SK-N-SH (cell line): ENCODE data around the gene ZNF8. TPM values are rescaled to one million over a fixed set of nuclear protein-coding genes. Genes with fewer than 3 reads are reported as not detected.

Experiments
- CTCF ChIA-PET: fragments of 300-600, 350-600 bp; formaldehyde crosslinking; extraction: SDS; loops from one replicate; lab custom pipeline; 2021; lab: Yijun Ruan, JAX
- POLR2A ChIA-PET: fragments of 350-600 bp; sonication (Branson Sonifier 250); formaldehyde crosslinking; extraction: SDS; loops from one replicate; lab custom pipeline; 2020; ENCODE audit warnings: antibody characterized with exemption, inconsistent platforms; lab: Yijun Ruan, JAX
- DNase-seq: peaks from one replicate; pipeline ENCODE4 v3.0.0; 2012
- H2AFZ ChIP-seq: fragments of 200-600 bp; sonication (generic); 2 replicates; pipeline ENCODE4 v1.8.1; 2016; ENCODE audit warnings: antibody characterized with exemption, mild to moderate bottlenecking, low read depth
- H3F3A ChIP-seq: fragments of 200-600 bp; sonication (generic); replicated peaks from 2 replicates; pipeline ENCODE3; 2016; ENCODE audit warnings: antibody characterized with exemption, mild to moderate bottlenecking; ENCODE audit not compliant: insufficient read depth
- H3K27ac ChIP-seq, 2 experiments: fragments of 200-500 bp in 1 of 2; fragments of 200-600 bp in 1 of 2; sonication (Bioruptor generic) in 1 of 2; sonication (generic), shearing (Covaris generic) in 1 of 2; 2 replicates each; pipeline versions ENCODE4 v1.5.1 to v1.6.1; 2014 to 2016; ENCODE audit warnings: low read depth in 2 of 2, inconsistent platforms in 1 of 2, low read length in 1 of 2, mild to moderate bottlenecking in 1 of 2, mixed read lengths in 1 of 2
- H3K27me3 ChIP-seq: fragments of 200-600 bp; sonication (generic), shearing (Covaris generic); 2 replicates; pipeline ENCODE4 v1.6.1; 2016; ENCODE audit warnings: mixed run types; ENCODE audit not compliant: insufficient read depth
- H3K36me3 ChIP-seq, 2 experiments: fragments of 200-500 bp in 1 of 2; fragments of 200-600 bp in 1 of 2; sonication (Bioruptor generic) in 1 of 2; sonication (generic) in 1 of 2; replicated peaks in 1 of 2; 2 replicates each; pipeline versions ENCODE3 to v1.5.1; 2014 to 2016; ENCODE audit warnings: low read length in 1 of 2, mild to moderate bottlenecking in 1 of 2; ENCODE audit not compliant: insufficient read depth in 2 of 2, control insufficient read depth in 1 of 2
- H3K4me1 ChIP-seq, 2 experiments: fragments of 200-500 bp in 1 of 2; fragments of 200-600 bp in 1 of 2; sonication (Bioruptor generic) in 1 of 2; sonication (generic), shearing (Covaris generic) in 1 of 2; 2 replicates each; pipeline versions ENCODE4 v1.5.1 to v1.6.1; 2014 to 2016; ENCODE audit warnings: low read depth in 1 of 2, low read length in 1 of 2, mixed run types in 1 of 2; ENCODE audit not compliant: insufficient read depth in 2 of 2, control insufficient read depth in 1 of 2
- H3K4me2 ChIP-seq: fragments of 200-600 bp; sonication (generic), shearing (Covaris generic); 2 replicates; pipeline ENCODE4 v1.6.1; 2017; ENCODE audit warnings: mixed run types
- H3K4me3 ChIP-seq, 2 experiments: fragments of 200-500 bp in 1 of 2; fragments of 200-600 bp in 1 of 2; sonication (Bioruptor generic) in 1 of 2; sonication (generic), shearing (Covaris generic) in 1 of 2; 2 replicates each; pipeline versions ENCODE4 v1.5.1 to v1.8.1; 2014 to 2016; ENCODE audit warnings: low read depth in 2 of 2, inconsistent platforms in 1 of 2, low read length in 1 of 2, mild to moderate bottlenecking in 1 of 2, mixed read lengths in 1 of 2, moderate library complexity in 1 of 2
- H3K79me2 ChIP-seq: fragments of 200-600 bp; sonication (generic); 2 replicates; pipeline ENCODE4 v1.8.1; 2017; ENCODE audit warnings: mild to moderate bottlenecking; ENCODE audit not compliant: insufficient read depth
- H3K9ac ChIP-seq: fragments of 200-600 bp; sonication (generic); 2 replicates; pipeline ENCODE4 v1.6.1; 2017; ENCODE audit warnings: mixed run types
- H3K9me2 ChIP-seq: fragments of 200-600 bp; sonication (generic); 2 replicates; pipeline ENCODE4 v1.6.1; 2017; ENCODE audit warnings: mixed run types
- H3K9me3 ChIP-seq: fragments of 200-600 bp; sonication (generic); 2 replicates; pipeline ENCODE4 v1.6.1; 2017; ENCODE audit warnings: mixed run types, mild to moderate bottlenecking, moderate library complexity
- H4K20me1 ChIP-seq: fragments of 200-600 bp; sonication (generic); 2 replicates; pipeline ENCODE4 v1.6.1; 2017; ENCODE audit warnings: mild to moderate bottlenecking, mixed run types; ENCODE audit not compliant: insufficient read depth
- CHD2 ChIP-seq: fragments of 150-350 bp; IDR thresholded peaks from 2 replicates; pipeline ENCODE4 v1.6.1; 2018; ENCODE audit warnings: low read length; ENCODE audit not compliant: partially characterized antibody
- ELF1 ChIP-seq: IDR thresholded peaks from 2 replicates; pipeline ENCODE4 v1.4.0; 2012
- EP300 ChIP-seq, 2 experiments: IDR thresholded peaks; 2 replicates each; pipeline versions ENCODE4 v1.4.0 to v1.6.1; 2012; ENCODE audit warnings: borderline replicate concordance in 1 of 2, low read depth in 1 of 2, low read length in 1 of 2
- EZH2phosphoT487 ChIP-seq: fragments of 200-600 bp; sonication (generic); IDR thresholded peaks from 2 replicates; pipeline ENCODE4 v1.6.1; 2017; ENCODE audit warnings: low read depth, mixed run types, mild to moderate bottlenecking, antibody characterized with exemption, moderate library complexity, borderline replicate concordance
- FOSL2 ChIP-seq: IDR thresholded peaks from 2 replicates; pipeline ENCODE4 v1.4.0; 2012; ENCODE audit warnings: low read depth, mild to moderate bottlenecking, moderate library complexity, borderline replicate concordance
- FOXJ3 ChIP-seq: sonication (generic); formaldehyde crosslinking; IDR thresholded peaks from 2 replicates; pipeline ENCODE4 v1.5.1; 2020; ENCODE audit warnings: mild to moderate bottlenecking, missing genetic modification reagents
- FOXM1 ChIP-seq: IDR thresholded peaks from 2 replicates; pipeline ENCODE4 v1.4.0; 2012; ENCODE audit warnings: low read depth, mild to moderate bottlenecking
- GABPA ChIP-seq: IDR thresholded peaks from 2 replicates; pipeline ENCODE4 v1.4.0; 2012; ENCODE audit warnings: low read depth, mild to moderate bottlenecking
- GATA2 ChIP-seq: sonication (generic); formaldehyde crosslinking; IDR thresholded peaks from 2 replicates; pipeline ENCODE4 v1.5.0; 2020; ENCODE audit warnings: mild to moderate bottlenecking, missing genetic modification reagents
- JUND ChIP-seq: IDR thresholded peaks from 2 replicates; pipeline ENCODE4 v1.4.0; 2012
- MEF2A ChIP-seq: IDR thresholded peaks from 2 replicates; pipeline ENCODE4 v1.4.0; 2012; ENCODE audit warnings: low read depth, borderline replicate concordance
- MXI1 ChIP-seq: IDR thresholded peaks from 2 replicates; pipeline ENCODE4 v1.6.1; 2012; ENCODE audit warnings: mild to moderate bottlenecking, low read depth, low read length, improper control_type of control experiment
- NRF1 ChIP-seq: IDR thresholded peaks from 2 replicates; pipeline ENCODE4 v1.6.1; 2012; ENCODE audit warnings: low read depth, mild to moderate bottlenecking, low read length
- POLR2AphosphoS5 ChIP-seq: IDR thresholded peaks from 2 replicates; pipeline ENCODE4 v1.6.1; 2012; ENCODE audit warnings: low read depth, low read length
- RAD21 ChIP-seq: IDR thresholded peaks from 2 replicates; pipeline ENCODE4 v1.6.1; 2012; ENCODE audit warnings: mild to moderate bottlenecking, low read length
- RXRA ChIP-seq: IDR thresholded peaks from 2 replicates; pipeline ENCODE4 v1.4.0; 2012; ENCODE audit warnings: low read depth, mild to moderate bottlenecking, borderline replicate concordance
- SIN3A ChIP-seq: IDR thresholded peaks from 2 replicates; pipeline ENCODE4 v1.6.1; 2012; ENCODE audit warnings: low read depth, mild to moderate bottlenecking, low read length, moderate library complexity, borderline replicate concordance
- TAF1 ChIP-seq: IDR thresholded peaks from 2 replicates; pipeline ENCODE4 v1.6.1; 2012; ENCODE audit warnings: low read depth, mild to moderate bottlenecking, low read length, moderate library complexity, borderline replicate concordance
- TCF12 ChIP-seq: IDR thresholded peaks from 2 replicates; pipeline ENCODE4 v1.4.0; 2012
- WGBS: methylation state at CpG from one replicate; pipeline ENCODE4 v1.1.6; 2017; ENCODE audit warnings: low lambda C conversion rate; 5-methylcytosine and 5-hydroxymethylcytosine counted together
- polyA plus RNA-seq, 3 experiments: library from polyadenylated mRNA; depleted of rRNA; stranded (reverse); fragments of >200 nt; gene quantifications; 2 replicates each; pipeline ENCODE4 v1.2.3, GENCODE V29; 2012
- TF ChIP-seq, protein P1 (sequence below): IDR thresholded peaks from 2 replicates; pipeline ENCODE4 v1.4.0; 2012; ENCODE audit warnings: low read depth, borderline replicate concordance
- TF ChIP-seq, protein P2 (sequence below): fragments of 150-350 bp; IDR thresholded peaks from 2 replicates; pipeline ENCODE4 v1.6.1; 2016; ENCODE audit warnings: mild to moderate bottlenecking, low read depth, low read length
- TF ChIP-seq, protein P3 (sequence below): IDR thresholded peaks from 2 replicates; pipeline ENCODE4 v1.4.0; 2012; ENCODE audit warnings: low read depth, borderline replicate concordance
- TF ChIP-seq, protein P4 (sequence below): fragments of 150-350 bp; IDR thresholded peaks from 2 replicates; pipeline ENCODE4 v1.6.1; 2017; ENCODE audit warnings: antibody characterized with exemption, low read length, low read depth, borderline replicate concordance
- TF ChIP-seq, protein P5 (sequence below): IDR thresholded peaks from 2 replicates; pipeline ENCODE4 v1.4.0; 2012; ENCODE audit warnings: low read depth
- TF ChIP-seq, protein P6 (sequence below): IDR thresholded peaks from 2 replicates; pipeline ENCODE4 v1.6.1; 2012; ENCODE audit warnings: mild to moderate bottlenecking, low read depth, low read length, moderate library complexity

Gene ZNF8
- polyA plus RNA-seq (2012; rRNA removed), result 1.4 and 1.8 TPM in 2 replicates
- polyA plus RNA-seq (2012; cell fraction: cytosol; rRNA removed), result 0.91 and 1.2 TPM in 2 replicates
- 4.7 and 6.1 TPM in 2 replicates for polyA plus RNA-seq (2012; cell fraction: nucleus; rRNA removed)

DNA sequence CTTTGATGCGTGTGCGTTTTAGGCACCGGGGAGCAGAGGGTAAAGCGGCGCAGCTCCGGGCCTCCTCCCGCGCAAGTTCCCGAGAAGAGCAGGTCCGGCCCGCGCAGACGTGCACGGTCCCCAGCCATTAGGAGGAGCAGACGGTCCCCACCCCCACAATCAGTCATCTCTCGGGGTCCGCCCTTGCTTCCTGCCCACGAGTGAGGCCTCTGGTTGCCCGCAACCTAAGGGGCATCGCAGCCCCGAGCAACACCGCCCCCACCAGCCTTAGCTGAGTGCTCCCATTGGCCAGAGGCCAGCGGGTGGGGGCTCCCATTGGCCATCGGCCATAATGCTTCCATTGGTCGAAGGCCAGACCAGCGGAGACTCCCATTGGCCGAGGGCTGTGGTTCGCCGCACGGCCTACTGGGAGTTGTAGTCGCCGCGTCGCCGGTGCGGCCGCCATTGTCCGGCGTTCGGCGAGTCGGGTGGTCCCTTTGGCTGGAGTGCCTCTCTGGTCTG, at the start of gene ZNF8:
ZNF8 (plus strand) TSS at position 415 of the 501 bp plus-strand sequence. CDS start 127 bp downstream, outside the sequence.
- Histone ChIP-seq H3K4me3 (peak within 1 kb of the TSS; percentile 81 to 97), H3K9me3 (peaks cover 13% of the 10 kb centered on the region; the same call in 1 of the 2 replicates), H2AFZ (peak within 1 kb of the TSS; percentile 100), H3K36me3 (peaks cover 3 to 22% of the 10 kb centered on the region in 2 experiments), H4K20me1 (no peaks in the 10 kb centered on the region), H3K27me3 (no peaks in the 10 kb centered on the region), H3K4me1 (peaks cover 5 to 7% of the 10 kb centered on the region in 2 experiments; a peak in 1 of 4 replicates), H3K9me2 (no peaks in the 10 kb centered on the region), H3K4me2 (peak within 1 kb of the TSS; percentile 90), H3K79me2 (peaks cover 56% of the 10 kb centered on the region), H3K9ac (peak within 1 kb of the TSS; percentile 87), H3F3A (peaks cover 9% of the 10 kb centered on the region), H3K27ac (peak within 1 kb of the TSS; percentile 67 to 93)
- 0% methylated on average over 27 of the region's 42 CpGs for WGBS
- peak; percentile 98 for DNase-seq
- CTCF ChIA-PET, result no interaction called here
- POLR2A ChIA-PET, result interaction anchor here (0.6 to 2.0 kb wide), 3 partner anchors 29 to 114 kb away, joined by 3 to 8 read pairs (median 3); partner anchors contain the start of gene ZSCAN22
- no peak for TF ChIP-seq FOSL2
- TF ChIP-seq JUND, result no peak
- TF ChIP-seq GABPA, result no peak
- no peak for TF ChIP-seq MEF2A
- TF ChIP-seq, protein P1, sequence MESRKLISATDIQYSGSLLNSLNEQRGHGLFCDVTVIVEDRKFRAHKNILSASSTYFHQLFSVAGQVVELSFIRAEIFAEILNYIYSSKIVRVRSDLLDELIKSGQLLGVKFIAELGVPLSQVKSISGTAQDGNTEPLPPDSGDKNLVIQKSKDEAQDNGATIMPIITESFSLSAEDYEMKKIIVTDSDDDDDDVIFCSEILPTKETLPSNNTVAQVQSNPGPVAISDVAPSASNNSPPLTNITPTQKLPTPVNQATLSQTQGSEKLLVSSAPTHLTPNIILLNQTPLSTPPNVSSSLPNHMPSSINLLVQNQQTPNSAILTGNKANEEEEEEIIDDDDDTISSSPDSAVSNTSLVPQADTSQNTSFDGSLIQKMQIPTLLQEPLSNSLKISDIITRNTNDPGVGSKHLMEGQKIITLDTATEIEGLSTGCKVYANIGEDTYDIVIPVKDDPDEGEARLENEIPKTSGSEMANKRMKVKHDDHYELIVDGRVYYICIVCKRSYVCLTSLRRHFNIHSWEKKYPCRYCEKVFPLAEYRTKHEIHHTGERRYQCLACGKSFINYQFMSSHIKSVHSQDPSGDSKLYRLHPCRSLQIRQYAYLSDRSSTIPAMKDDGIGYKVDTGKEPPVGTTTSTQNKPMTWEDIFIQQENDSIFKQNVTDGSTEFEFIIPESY, result peak; percentile 28; the same call in 1 of the 2 replicates
- TF ChIP-seq MXI1, result peak; percentile 40; the same call in 1 of the 2 replicates
- TF ChIP-seq, protein P2, sequence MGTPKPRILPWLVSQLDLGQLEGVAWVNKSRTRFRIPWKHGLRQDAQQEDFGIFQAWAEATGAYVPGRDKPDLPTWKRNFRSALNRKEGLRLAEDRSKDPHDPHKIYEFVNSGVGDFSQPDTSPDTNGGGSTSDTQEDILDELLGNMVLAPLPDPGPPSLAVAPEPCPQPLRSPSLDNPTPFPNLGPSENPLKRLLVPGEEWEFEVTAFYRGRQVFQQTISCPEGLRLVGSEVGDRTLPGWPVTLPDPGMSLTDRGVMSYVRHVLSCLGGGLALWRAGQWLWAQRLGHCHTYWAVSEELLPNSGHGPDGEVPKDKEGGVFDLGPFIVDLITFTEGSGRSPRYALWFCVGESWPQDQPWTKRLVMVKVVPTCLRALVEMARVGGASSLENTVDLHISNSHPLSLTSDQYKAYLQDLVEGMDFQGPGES, result peak; percentile 87
- TF ChIP-seq ELF1, result no peak
- TF ChIP-seq TCF12, result no peak
- TF ChIP-seq, protein P3, sequence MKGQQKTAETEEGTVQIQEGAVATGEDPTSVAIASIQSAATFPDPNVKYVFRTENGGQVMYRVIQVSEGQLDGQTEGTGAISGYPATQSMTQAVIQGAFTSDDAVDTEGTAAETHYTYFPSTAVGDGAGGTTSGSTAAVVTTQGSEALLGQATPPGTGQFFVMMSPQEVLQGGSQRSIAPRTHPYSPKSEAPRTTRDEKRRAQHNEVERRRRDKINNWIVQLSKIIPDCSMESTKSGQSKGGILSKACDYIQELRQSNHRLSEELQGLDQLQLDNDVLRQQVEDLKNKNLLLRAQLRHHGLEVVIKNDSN, result no peak
- peak; percentile 50 for TF ChIP-seq TAF1
- TF ChIP-seq FOXM1, result no peak
- TF ChIP-seq EP300 (IDR thresholded peaks at IDR 0.05; ENCODE audit: borderline replicate concordance in 1 of 2, low read depth in 1 of 2, low read length in 1 of 2), result no peak
- TF ChIP-seq, protein P4, sequence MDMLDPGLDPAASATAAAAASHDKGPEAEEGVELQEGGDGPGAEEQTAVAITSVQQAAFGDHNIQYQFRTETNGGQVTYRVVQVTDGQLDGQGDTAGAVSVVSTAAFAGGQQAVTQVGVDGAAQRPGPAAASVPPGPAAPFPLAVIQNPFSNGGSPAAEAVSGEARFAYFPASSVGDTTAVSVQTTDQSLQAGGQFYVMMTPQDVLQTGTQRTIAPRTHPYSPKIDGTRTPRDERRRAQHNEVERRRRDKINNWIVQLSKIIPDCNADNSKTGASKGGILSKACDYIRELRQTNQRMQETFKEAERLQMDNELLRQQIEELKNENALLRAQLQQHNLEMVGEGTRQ, result no peak
- peak; percentile 46 for TF ChIP-seq POLR2AphosphoS5
- TF ChIP-seq GATA2 (CRISPR knock-in tag), result no peak
- TF ChIP-seq SIN3A, result peak; percentile 49; the same call in 1 of the 2 replicates
- TF ChIP-seq CHD2, result peak; percentile 90
- peak; percentile 71 for TF ChIP-seq NRF1
- TF ChIP-seq RXRA, result no peak
- no peak for TF ChIP-seq FOXJ3 (CRISPR knock-in tag)
- TF ChIP-seq, protein P5, sequence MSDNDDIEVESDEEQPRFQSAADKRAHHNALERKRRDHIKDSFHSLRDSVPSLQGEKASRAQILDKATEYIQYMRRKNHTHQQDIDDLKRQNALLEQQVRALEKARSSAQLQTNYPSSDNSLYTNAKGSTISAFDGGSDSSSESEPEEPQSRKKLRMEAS, result peak; percentile 31; the same call in 1 of the 2 replicates
- TF ChIP-seq EZH2phosphoT487, result no peak
- TF ChIP-seq RAD21, result 0 out of 2 replicates have a peak, but pooled peaks have one; percentile 5
- TF ChIP-seq, protein P6, sequence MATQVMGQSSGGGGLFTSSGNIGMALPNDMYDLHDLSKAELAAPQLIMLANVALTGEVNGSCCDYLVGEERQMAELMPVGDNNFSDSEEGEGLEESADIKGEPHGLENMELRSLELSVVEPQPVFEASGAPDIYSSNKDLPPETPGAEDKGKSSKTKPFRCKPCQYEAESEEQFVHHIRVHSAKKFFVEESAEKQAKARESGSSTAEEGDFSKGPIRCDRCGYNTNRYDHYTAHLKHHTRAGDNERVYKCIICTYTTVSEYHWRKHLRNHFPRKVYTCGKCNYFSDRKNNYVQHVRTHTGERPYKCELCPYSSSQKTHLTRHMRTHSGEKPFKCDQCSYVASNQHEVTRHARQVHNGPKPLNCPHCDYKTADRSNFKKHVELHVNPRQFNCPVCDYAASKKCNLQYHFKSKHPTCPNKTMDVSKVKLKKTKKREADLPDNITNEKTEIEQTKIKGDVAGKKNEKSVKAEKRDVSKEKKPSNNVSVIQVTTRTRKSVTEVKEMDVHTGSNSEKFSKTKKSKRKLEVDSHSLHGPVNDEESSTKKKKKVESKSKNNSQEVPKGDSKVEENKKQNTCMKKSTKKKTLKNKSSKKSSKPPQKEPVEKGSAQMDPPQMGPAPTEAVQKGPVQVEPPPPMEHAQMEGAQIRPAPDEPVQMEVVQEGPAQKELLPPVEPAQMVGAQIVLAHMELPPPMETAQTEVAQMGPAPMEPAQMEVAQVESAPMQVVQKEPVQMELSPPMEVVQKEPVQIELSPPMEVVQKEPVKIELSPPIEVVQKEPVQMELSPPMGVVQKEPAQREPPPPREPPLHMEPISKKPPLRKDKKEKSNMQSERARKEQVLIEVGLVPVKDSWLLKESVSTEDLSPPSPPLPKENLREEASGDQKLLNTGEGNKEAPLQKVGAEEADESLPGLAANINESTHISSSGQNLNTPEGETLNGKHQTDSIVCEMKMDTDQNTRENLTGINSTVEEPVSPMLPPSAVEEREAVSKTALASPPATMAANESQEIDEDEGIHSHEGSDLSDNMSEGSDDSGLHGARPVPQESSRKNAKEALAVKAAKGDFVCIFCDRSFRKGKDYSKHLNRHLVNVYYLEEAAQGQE, result no peak
